ENCODE results near the gene FCHO2. TPM values are rescaled to one million over a fixed set of nuclear protein-coding genes. Genes with fewer than 3 reads are reported as not detected.

Gene FCHO2
- total RNA-seq, 1 experiment from 2014 or later, result 20.6 TPM

DNA sequence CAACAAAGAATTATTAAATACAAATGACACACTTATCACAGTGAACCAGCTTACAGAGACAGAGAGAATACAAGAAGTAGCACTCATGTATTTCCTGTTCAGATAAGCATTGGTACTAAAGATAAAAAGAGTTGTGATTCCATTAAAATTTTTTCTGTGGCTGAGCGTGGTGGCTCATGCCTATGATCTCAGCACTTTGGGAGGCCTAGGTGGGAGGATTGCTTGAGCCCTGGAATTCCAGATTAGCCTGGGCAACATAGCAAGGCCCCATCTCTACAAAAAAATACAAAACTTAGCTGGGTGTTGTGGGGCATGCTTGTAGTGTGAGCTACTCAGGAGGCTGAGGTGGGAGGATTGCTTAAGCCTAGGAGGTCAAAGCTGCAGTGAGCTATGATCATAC, 32.9 kb downstream of the FCHO2 start:
- TF ChIP-seq, protein P1, sequence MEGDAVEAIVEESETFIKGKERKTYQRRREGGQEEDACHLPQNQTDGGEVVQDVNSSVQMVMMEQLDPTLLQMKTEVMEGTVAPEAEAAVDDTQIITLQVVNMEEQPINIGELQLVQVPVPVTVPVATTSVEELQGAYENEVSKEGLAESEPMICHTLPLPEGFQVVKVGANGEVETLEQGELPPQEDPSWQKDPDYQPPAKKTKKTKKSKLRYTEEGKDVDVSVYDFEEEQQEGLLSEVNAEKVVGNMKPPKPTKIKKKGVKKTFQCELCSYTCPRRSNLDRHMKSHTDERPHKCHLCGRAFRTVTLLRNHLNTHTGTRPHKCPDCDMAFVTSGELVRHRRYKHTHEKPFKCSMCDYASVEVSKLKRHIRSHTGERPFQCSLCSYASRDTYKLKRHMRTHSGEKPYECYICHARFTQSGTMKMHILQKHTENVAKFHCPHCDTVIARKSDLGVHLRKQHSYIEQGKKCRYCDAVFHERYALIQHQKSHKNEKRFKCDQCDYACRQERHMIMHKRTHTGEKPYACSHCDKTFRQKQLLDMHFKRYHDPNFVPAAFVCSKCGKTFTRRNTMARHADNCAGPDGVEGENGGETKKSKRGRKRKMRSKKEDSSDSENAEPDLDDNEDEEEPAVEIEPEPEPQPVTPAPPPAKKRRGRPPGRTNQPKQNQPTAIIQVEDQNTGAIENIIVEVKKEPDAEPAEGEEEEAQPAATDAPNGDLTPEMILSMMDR (IDR thresholded peaks at IDR 0.05; ENCODE audit: insufficient read depth in 1 of 2, low read depth in 1 of 2, low read length in 1 of 2, severe bottlenecking in 1 of 2, unreplicated experiment in 1 of 2), result no peak
- no peak overlapping the region for H3K27ac Mint-ChIP-seq (ENCODE audit: unreplicated experiment)
- H3K9me3 Mint-ChIP-seq (ENCODE audit: unreplicated experiment), result no peaks in the 10 kb centered on the region
- no TSS peak for BruUV-seq (replicated peaks)
- H3K9me3 ChIP-seq, result no peaks in the 10 kb centered on the region
- no peaks in the 10 kb centered on the region for H3K27me3 Mint-ChIP-seq (ENCODE audit: insufficient read depth, unreplicated experiment)
- no peak overlapping the region for H3K4me3 ChIP-seq (ENCODE audit: low read depth, low read length)
- no peaks in the 10 kb centered on the region for H3K4me1 ChIP-seq
- H3K36me3 ChIP-seq (ENCODE audit: control insufficient read depth, insufficient read depth, low read length), result no peaks in the 10 kb centered on the region; the same call in none of the 2 replicates
- intact Hi-C loops (cut with micrococcal nuclease; ENCODE audit: unreplicated experiment), result no loop called here
- no peaks in the 10 kb centered on the region for H3K27me3 ChIP-seq (replicated peaks; ENCODE audit: control insufficient read depth, insufficient read depth, low read length)
- H3K36me3 Mint-ChIP-seq (ENCODE audit: insufficient read depth, unreplicated experiment), result peaks cover 17% of the 10 kb centered on the region
- H3K4me1 Mint-ChIP-seq (ENCODE audit: low read depth, unreplicated experiment), result no peaks in the 10 kb centered on the region
- no peak for DNase-seq
- H3K4me3 Mint-ChIP-seq (ENCODE audit: unreplicated experiment), result no peak overlapping the region
- CTCF ChIA-PET, result no interaction called here
- POLR2A ChIA-PET, result no interaction called here

DNA sequence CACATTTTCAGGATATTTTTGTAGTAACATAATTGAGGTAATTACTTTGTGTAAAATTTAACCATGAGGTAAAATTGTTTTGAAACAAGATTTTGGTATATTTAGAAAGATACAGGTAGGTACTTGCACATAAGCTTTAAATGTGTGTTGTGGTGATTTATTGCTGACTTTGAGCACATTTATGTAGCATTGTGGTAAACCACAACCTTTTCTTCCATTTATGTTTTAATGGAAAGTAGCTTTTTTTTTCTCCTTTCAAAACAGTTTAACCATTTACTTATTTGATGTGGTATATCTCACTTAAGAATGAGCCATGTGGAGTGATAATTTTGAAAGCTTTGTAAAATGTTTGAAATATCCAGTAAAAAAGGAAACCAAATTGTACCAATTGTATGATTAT, 35.6 kb downstream of the FCHO2 start:
- Histone ChIP-seq H3K4me3 (ENCODE audit: low read depth, low read length) (no peak overlapping the region), H3K4me1 (no peaks in the 10 kb centered on the region), H3K27me3 (replicated peaks; ENCODE audit: control insufficient read depth, insufficient read depth, low read length) (no peaks in the 10 kb centered on the region), H3K9me3 (no peaks in the 10 kb centered on the region), H3K36me3 (ENCODE audit: control insufficient read depth, insufficient read depth, low read length) (no peaks in the 10 kb centered on the region; the same call in none of the 2 replicates)
- Mint-ChIP-seq H3K36me3 (ENCODE audit: insufficient read depth, unreplicated experiment) (peaks cover 26% of the 10 kb centered on the region), H3K4me3 (ENCODE audit: unreplicated experiment) (no peak overlapping the region), H3K4me1 (ENCODE audit: low read depth, unreplicated experiment) (no peaks in the 10 kb centered on the region), H3K9me3 (ENCODE audit: unreplicated experiment) (no peaks in the 10 kb centered on the region), H3K27me3 (ENCODE audit: insufficient read depth, unreplicated experiment) (no peaks in the 10 kb centered on the region), H3K27ac (ENCODE audit: unreplicated experiment) (no peak overlapping the region)
- POLR2A ChIA-PET, result no interaction called here
- TF ChIP-seq, protein P1 (IDR thresholded peaks at IDR 0.05; ENCODE audit: insufficient read depth in 1 of 2, low read depth in 1 of 2, low read length in 1 of 2, severe bottlenecking in 1 of 2, unreplicated experiment in 1 of 2), result no peak
- CTCF ChIA-PET, result no interaction called here
- intact Hi-C loops (cut with micrococcal nuclease; ENCODE audit: unreplicated experiment), result no loop called here
- no peak for DNase-seq
- BruUV-seq (replicated peaks), result no TSS peak

DNA sequence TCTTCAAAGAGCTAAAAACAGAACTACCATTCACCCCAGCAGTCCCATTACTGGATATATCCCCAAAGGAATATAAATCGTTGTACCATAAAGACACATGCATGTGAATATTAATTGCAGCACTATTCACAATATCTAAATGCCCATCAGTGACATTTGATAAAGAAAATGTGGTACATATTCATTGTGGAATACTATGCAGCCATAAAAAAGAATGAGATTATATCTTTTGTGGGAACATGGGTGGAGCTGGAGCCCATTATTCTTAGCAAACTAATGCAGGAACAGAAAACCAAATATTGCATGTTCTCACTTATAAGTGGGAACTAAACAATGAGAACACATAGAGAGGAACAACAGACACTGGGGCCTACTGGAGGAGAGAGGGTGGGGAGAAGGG, 38.7 kb downstream of the FCHO2 start:
- intact Hi-C loops (cut with micrococcal nuclease; ENCODE audit: unreplicated experiment), result no loop called here

More for the DNA sequence above, 38.7 kb downstream of the FCHO2 start:
- H3K4me1 Mint-ChIP-seq (ENCODE audit: low read depth, unreplicated experiment), result no peaks in the 10 kb centered on the region
- TF ChIP-seq, protein P1 (IDR thresholded peaks at IDR 0.05; ENCODE audit: insufficient read depth in 1 of 2, low read depth in 1 of 2, low read length in 1 of 2, severe bottlenecking in 1 of 2, unreplicated experiment in 1 of 2), result no peak
- BruUV-seq (replicated peaks), result no TSS peak
- ChIA-PET POLR2A (no interaction called here), CTCF (no interaction called here)
- H3K9me3 ChIP-seq, result no peaks in the 10 kb centered on the region
- H3K27ac Mint-ChIP-seq (ENCODE audit: unreplicated experiment), result no peak overlapping the region
- no peak overlapping the region for H3K4me3 ChIP-seq (ENCODE audit: low read depth, low read length)
- peaks cover 26% of the 10 kb centered on the region for H3K36me3 Mint-ChIP-seq (ENCODE audit: insufficient read depth, unreplicated experiment)
- H3K27me3 ChIP-seq (replicated peaks; ENCODE audit: control insufficient read depth, insufficient read depth, low read length), result no peaks in the 10 kb centered on the region
- H3K27me3 Mint-ChIP-seq (ENCODE audit: insufficient read depth, unreplicated experiment), result no peaks in the 10 kb centered on the region
- no peak for DNase-seq
- no peaks in the 10 kb centered on the region for H3K4me1 ChIP-seq
- peaks cover 1% of the 10 kb centered on the region; the same call in 1 of the 2 replicates for H3K36me3 ChIP-seq (ENCODE audit: control insufficient read depth, insufficient read depth, low read length)
- H3K9me3 Mint-ChIP-seq (ENCODE audit: unreplicated experiment), result no peaks in the 10 kb centered on the region
- H3K4me3 Mint-ChIP-seq (ENCODE audit: unreplicated experiment), result no peak overlapping the region
